Neural progenitor cell (in vitro differentiated cells): ENCODE measurements around the gene DCAF4.

Source experiments
- EZH2 ChIP-seq: fragments of 200-600 bp; sonication (generic); IDR thresholded peaks from 2 replicates; pipeline ENCODE4 v1.6.1; 2017; ENCODE audit warnings: antibody characterized with exemption, mild to moderate bottlenecking, moderate library complexity
- EZH2phosphoT487 ChIP-seq: fragments of 200-600 bp; sonication (generic); IDR thresholded peaks from 2 replicates; pipeline ENCODE4 v1.6.1; 2017; ENCODE audit warnings: antibody characterized with exemption
- TF ChIP-seq, protein P1 (sequence below): fragments of 200-600 bp; sonication (generic); IDR thresholded peaks from 2 replicates; pipeline ENCODE4 v1.5.1; 2017; ENCODE audit warnings: antibody characterized with exemption, mild to moderate bottlenecking

DNA sequence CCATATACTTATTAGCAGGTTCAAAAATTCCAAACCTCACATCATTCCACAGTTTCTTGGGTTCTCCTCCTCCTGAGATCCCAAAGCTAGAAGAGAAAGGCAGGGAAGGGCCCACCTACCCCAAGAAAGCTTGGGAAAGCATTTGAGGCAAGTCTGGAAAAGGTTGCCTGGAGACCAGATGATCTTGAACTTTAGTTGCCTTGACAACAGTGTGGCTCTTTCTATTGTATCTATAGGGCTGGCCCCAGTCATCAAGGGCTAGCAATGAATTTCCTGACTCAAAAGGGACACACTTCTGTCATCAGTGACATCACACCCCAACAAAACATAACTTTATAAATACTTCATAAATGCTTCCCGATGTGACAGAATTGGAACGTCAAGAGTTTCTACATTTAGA lies 60.6 kb downstream of the DCAF4 start:
- TF ChIP-seq, protein P1, sequence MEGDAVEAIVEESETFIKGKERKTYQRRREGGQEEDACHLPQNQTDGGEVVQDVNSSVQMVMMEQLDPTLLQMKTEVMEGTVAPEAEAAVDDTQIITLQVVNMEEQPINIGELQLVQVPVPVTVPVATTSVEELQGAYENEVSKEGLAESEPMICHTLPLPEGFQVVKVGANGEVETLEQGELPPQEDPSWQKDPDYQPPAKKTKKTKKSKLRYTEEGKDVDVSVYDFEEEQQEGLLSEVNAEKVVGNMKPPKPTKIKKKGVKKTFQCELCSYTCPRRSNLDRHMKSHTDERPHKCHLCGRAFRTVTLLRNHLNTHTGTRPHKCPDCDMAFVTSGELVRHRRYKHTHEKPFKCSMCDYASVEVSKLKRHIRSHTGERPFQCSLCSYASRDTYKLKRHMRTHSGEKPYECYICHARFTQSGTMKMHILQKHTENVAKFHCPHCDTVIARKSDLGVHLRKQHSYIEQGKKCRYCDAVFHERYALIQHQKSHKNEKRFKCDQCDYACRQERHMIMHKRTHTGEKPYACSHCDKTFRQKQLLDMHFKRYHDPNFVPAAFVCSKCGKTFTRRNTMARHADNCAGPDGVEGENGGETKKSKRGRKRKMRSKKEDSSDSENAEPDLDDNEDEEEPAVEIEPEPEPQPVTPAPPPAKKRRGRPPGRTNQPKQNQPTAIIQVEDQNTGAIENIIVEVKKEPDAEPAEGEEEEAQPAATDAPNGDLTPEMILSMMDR = no peak
- no peak for TF ChIP-seq EZH2
- no peak for TF ChIP-seq EZH2phosphoT487
